A549 (cell line): ENCODE measurements around the gene ACVR2B. TPM values are rescaled to one million over a fixed set of nuclear protein-coding genes. Genes with fewer than 3 reads are reported as not detected.
A peak's percentile ranks its signal among the peaks of the same experiment; 100 is the strongest.

Source experiments
- ATAC-seq, 2 experiments: fragments of 200-7000 bp in 1 of 2; fragments of >200 bp in 1 of 2; cut with Nextera tagmentation in 1 of 2; cut with Tn5 transposase in 1 of 2; 3 replicates each; pipeline versions ENCODE4 v1.8.0 to v1.9.1; 2018 to 2020; ENCODE audit warnings: mild to moderate bottlenecking in 1 of 2, moderate library complexity in 1 of 2
- CTCF ChIA-PET: fragments of 300-600 bp; sonication (Branson Sonifier 250); formaldehyde crosslinking; extraction: SDS; loops from one replicate; lab custom pipeline; 2021; ENCODE audit warnings: antibody characterized with exemption, inconsistent platforms; lab: Yijun Ruan, JAX
- POLR2A ChIA-PET: fragments of 350-600 bp; formaldehyde crosslinking; extraction: SDS; loops from one replicate; lab custom pipeline; 2021; ENCODE audit warnings: antibody characterized with exemption, inconsistent platforms; lab: Yijun Ruan, JAX
- DNase-seq, 2 experiments: peaks; one replicate each; pipeline versions ENCODE4 v3.0.0 to v3.0.0-alpha.2; 2011 to 2016; ENCODE audit warnings: low read depth in 1 of 2, low spot score in 1 of 2
- FAIRE-seq: peaks from 2 replicates; lab custom pipeline; 2011; peaks lifted over from hg19 to GRCh38; lab: Jason Lieb, UNC
- H3K27ac ChIP-seq, 2 experiments: fragments of >200 bp; sonication (Bioruptor Twin); formaldehyde crosslinking; 3 replicates each; pipeline ENCODE4 v1.5.1; 2016 to 2017
- H3K4me1 ChIP-seq: fragments of >200 bp; sonication (Bioruptor Twin); formaldehyde crosslinking; 3 replicates; pipeline ENCODE4 v1.6.1; 2016
- H3K4me2 ChIP-seq: fragments of >200 bp; sonication (Bioruptor Twin); formaldehyde crosslinking; 3 replicates; pipeline ENCODE4 v1.6.1; 2016
- H3K4me3 ChIP-seq: fragments of >200 bp; sonication (Bioruptor Twin); formaldehyde crosslinking; 3 replicates; pipeline ENCODE4 v1.5.1; 2016
- H3K9me3 ChIP-seq: fragments of >200 bp; sonication (Bioruptor Twin); formaldehyde crosslinking; 3 replicates; pipeline ENCODE4 v1.6.1; 2016
- BHLHE40 ChIP-seq: IDR thresholded peaks from 2 replicates; pipeline ENCODE4 v1.6.1; 2012; ENCODE audit warnings: low read depth, low read length, inconsistent platforms
- EHF ChIP-seq: fragments of 250-450 bp; sonication (Bioruptor Pico); IDR thresholded peaks from 2 replicates; pipeline ENCODE4 v1.5.0; 2020; ENCODE audit warnings: mild to moderate bottlenecking
- ESRRA ChIP-seq: fragments of 150-350 bp; IDR thresholded peaks from 2 replicates; pipeline ENCODE4 v1.6.1; 2014; ENCODE audit warnings: mild to moderate bottlenecking, low read length, borderline replicate concordance
- FOSB ChIP-seq: fragments of 250-450 bp; sonication (Bioruptor Pico); IDR thresholded peaks from 2 replicates; pipeline ENCODE4 v1.5.0; 2020; ENCODE audit warnings: mild to moderate bottlenecking, moderate library complexity
- FOXS1 ChIP-seq: fragments of 250-450 bp; sonication (Bioruptor Pico); IDR thresholded peaks from 2 replicates; pipeline ENCODE4 v1.5.0; 2020; ENCODE audit warnings: mild to moderate bottlenecking, moderate library complexity
- HEYL ChIP-seq: fragments of 250-450 bp; sonication (Bioruptor Pico); IDR thresholded peaks from 2 replicates; pipeline ENCODE4 v1.8.0; 2021; ENCODE audit warnings: mild to moderate bottlenecking, moderate library complexity
- HOXB5 ChIP-seq: fragments of 250-450 bp; sonication (Bioruptor Pico); IDR thresholded peaks from 2 replicates; pipeline ENCODE4 v1.5.0; 2020; ENCODE audit warnings: mild to moderate bottlenecking, moderate library complexity
- KDM5A ChIP-seq: fragments of 200-600 bp; sonication (generic); IDR thresholded peaks from 2 replicates; pipeline ENCODE4 v1.6.1; 2016; ENCODE audit warnings: antibody characterized with exemption, mild to moderate bottlenecking
- MAZ ChIP-seq: fragments of 150-350 bp; IDR thresholded peaks from 2 replicates; pipeline ENCODE4 v1.6.1; 2014; ENCODE audit warnings: antibody characterized with exemption, low read depth, low read length, borderline replicate concordance
- MYC ChIP-seq: IDR thresholded peaks from 2 replicates; pipeline ENCODE4 v1.6.1; 2012; ENCODE audit warnings: mild to moderate bottlenecking, inconsistent platforms, low read length, improper control_type of control experiment, borderline replicate concordance
- NFE2L2 ChIP-seq: fragments of 150-350 bp; conservative IDR thresholded peaks from 2 replicates; pipeline ENCODE4 v1.6.1; 2014; ENCODE audit warnings: low read length
- NPAS2 ChIP-seq: fragments of 250-450 bp; sonication (Bioruptor Pico); IDR thresholded peaks from 2 replicates; pipeline ENCODE4 v1.8.0; 2022; ENCODE audit warnings: mild to moderate bottlenecking, moderate library complexity, borderline replicate concordance
- PHF8 ChIP-seq: fragments of 200-600 bp; sonication (generic); IDR thresholded peaks from 2 replicates; pipeline ENCODE4 v1.6.1; 2016; ENCODE audit warnings: low read depth, mild to moderate bottlenecking, antibody characterized with exemption, moderate library complexity, borderline replicate concordance
- RAD21 ChIP-seq, 2 experiments: fragments of >200 bp in 1 of 2; sonication (Bioruptor Twin) in 1 of 2; formaldehyde crosslinking in 1 of 2; IDR thresholded peaks in 1 of 2; conservative IDR thresholded peaks in 1 of 2; 2 replicates in 1 of 2; 3 replicates in 1 of 2; pipeline ENCODE4 v1.6.1; 2012 to 2018; ENCODE audit warnings: inconsistent platforms in 1 of 2
- SMC3 ChIP-seq: fragments of >200 bp; sonication (Bioruptor Twin); formaldehyde crosslinking; IDR thresholded peaks from 3 replicates; pipeline ENCODE4 v1.6.1; 2018; ENCODE audit warnings: inconsistent platforms
- TFCP2L1 ChIP-seq: fragments of 250-450 bp; sonication (Bioruptor Pico); IDR thresholded peaks from 2 replicates; pipeline ENCODE4 v1.5.0; 2021; ENCODE audit warnings: mild to moderate bottlenecking
- ZNF302 ChIP-seq: fragments of 250-450 bp; sonication (Bioruptor Pico); IDR thresholded peaks from 2 replicates; pipeline ENCODE4 v1.9.0; 2021; ENCODE audit warnings: inconsistent platforms, mild to moderate bottlenecking, moderate library complexity
- WGBS: methylation state at CpG from one replicate; pipeline ENCODE4 v1.1.6; 2017; ENCODE audit errors: missing lambda C conversion rate; 5-methylcytosine and 5-hydroxymethylcytosine counted together
- polyA plus RNA-seq, 4 experiments: library from polyadenylated mRNA; depleted of rRNA in 3 of 4; stranded (reverse); fragments of >200 nt; fragmentation: RNase III in 1 of 4; extraction: RNeasy Plus Mini Kit Qiagen cat#74134 plus additional on column Dnase treatment in 1 of 4; gene quantifications; 2 replicates in 3 of 4; 3 replicates in 1 of 4; pipeline ENCODE4 v1.2.3, GENCODE V29; 2011 to 2017
- TF ChIP-seq, protein P1 (sequence below): IDR thresholded peaks from 2 replicates; pipeline ENCODE4 v1.6.1; 2012
- TF ChIP-seq, protein P2 (sequence below): fragments of >200 bp; sonication (Bioruptor Twin); formaldehyde crosslinking; IDR thresholded peaks from 3 replicates; pipeline ENCODE4 v1.5.1; 2016
- TF ChIP-seq, protein P3 (sequence below): IDR thresholded peaks from 2 replicates; pipeline ENCODE4 v1.6.1; 2012; ENCODE audit warnings: low read depth, borderline replicate concordance
- TF ChIP-seq, protein P4 (sequence below): fragments of >200 bp; sonication (Bioruptor Twin); formaldehyde crosslinking; IDR thresholded peaks from 3 replicates; pipeline ENCODE4 v1.6.1; 2016

Gene ACVR2B
- polyA plus RNA-seq, 2 of the 4 experiments (the other 2 are of a cell fraction), result 1.2 to 2.8 TPM

DNA sequence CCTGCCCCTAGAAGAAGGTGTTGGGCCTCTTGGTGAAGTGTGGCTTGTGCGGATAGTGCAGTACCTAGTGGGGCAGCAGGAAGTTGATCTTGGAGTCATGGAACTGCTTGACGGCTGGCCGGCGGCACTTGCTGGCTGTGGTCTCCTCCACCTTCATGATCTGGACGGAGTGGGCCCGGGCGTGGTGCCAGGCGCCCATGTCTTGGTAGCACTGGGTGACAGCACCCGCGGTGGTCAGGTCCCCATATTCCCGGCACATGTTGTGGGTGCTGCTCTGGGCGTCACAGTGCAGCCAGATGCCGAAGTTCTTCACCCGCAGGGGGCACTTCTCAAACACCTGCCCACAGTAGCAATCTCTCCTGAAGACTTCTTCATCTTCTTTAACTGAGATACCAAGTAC is 73.1 kb downstream of the ACVR2B start:
- H3K4me3 ChIP-seq, result no peak overlapping the region
- TF ChIP-seq NPAS2 (no peak), HOXB5 (no peak), MAZ (no peak), HEYL (CRISPR knock-in tag) (no peak), SMC3 (no peak), EHF (CRISPR knock-in tag) (no peak), FOSB (CRISPR knock-in tag) (no peak), ZNF302 (no peak), TFCP2L1 (no peak), RAD21 (conservative IDR thresholded peaks at IDR 0.05 in 1 of 2, IDR thresholded peaks at IDR 0.05 in 1 of 2) (no peak)
- TF ChIP-seq, protein P1, sequence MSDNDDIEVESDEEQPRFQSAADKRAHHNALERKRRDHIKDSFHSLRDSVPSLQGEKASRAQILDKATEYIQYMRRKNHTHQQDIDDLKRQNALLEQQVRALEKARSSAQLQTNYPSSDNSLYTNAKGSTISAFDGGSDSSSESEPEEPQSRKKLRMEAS, result no peak
- H3K4me1 ChIP-seq, result no peaks in the 10 kb centered on the region
- CTCF ChIA-PET, result interaction anchor here (1.8 to 8.5 kb wide), 2 partner anchors 126 to 473 kb away, joined by 5 to 76 read pairs; no protein-coding TSS in a partner anchor
- H3K27ac ChIP-seq, result no peak overlapping the region
- H3K4me2 ChIP-seq, result no peak overlapping the region
- H3K9me3 ChIP-seq, result no peaks in the 10 kb centered on the region
- no peak for ATAC-seq
- no peak for DNase-seq
- no peak for FAIRE-seq
- POLR2A ChIA-PET, result no interaction called here
- 97% methylated on average over 8 of the region's 14 CpGs for WGBS

DNA sequence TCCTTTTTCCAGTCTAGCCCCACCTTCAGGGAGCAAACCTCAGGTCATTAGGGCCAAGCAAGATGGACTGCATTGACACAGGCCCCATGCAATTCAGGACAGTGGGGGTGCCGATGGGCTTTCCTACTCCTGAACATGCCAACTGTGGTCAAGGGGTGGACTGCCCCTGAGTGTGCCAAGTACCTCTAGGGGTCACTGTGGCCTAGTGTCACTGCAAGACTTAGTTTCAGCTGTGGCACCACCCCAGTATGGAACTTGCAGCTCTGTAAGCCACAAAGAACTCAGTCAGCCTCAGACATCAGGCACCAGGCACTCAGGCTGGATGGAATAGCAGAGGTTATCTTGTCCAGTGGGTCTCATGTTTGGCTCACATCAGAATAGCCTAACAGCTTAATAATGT is 74.8 kb downstream of the ACVR2B start:
- no peaks in the 10 kb centered on the region for H3K4me1 ChIP-seq
- no peak for TF ChIP-seq MYC
- no peak for TF ChIP-seq KDM5A
- TF ChIP-seq RAD21 (conservative IDR thresholded peaks at IDR 0.05 in 1 of 2, IDR thresholded peaks at IDR 0.05 in 1 of 2), result peak in 1 of 2 experiments; percentile 15; a peak in 1 of 5 replicates
- TF ChIP-seq, protein P2, sequence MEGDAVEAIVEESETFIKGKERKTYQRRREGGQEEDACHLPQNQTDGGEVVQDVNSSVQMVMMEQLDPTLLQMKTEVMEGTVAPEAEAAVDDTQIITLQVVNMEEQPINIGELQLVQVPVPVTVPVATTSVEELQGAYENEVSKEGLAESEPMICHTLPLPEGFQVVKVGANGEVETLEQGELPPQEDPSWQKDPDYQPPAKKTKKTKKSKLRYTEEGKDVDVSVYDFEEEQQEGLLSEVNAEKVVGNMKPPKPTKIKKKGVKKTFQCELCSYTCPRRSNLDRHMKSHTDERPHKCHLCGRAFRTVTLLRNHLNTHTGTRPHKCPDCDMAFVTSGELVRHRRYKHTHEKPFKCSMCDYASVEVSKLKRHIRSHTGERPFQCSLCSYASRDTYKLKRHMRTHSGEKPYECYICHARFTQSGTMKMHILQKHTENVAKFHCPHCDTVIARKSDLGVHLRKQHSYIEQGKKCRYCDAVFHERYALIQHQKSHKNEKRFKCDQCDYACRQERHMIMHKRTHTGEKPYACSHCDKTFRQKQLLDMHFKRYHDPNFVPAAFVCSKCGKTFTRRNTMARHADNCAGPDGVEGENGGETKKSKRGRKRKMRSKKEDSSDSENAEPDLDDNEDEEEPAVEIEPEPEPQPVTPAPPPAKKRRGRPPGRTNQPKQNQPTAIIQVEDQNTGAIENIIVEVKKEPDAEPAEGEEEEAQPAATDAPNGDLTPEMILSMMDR, result 0 out of 3 replicates have a peak, but pooled peaks have one; percentile 7
- H3K9me3 ChIP-seq, result no peaks in the 10 kb centered on the region
- ChIA-PET POLR2A (no interaction called here), CTCF (interaction anchor here (1.0 to 1.9 kb wide), 4 partner anchors 12 to 315 kb away, joined by 3 to 4 read pairs (median 4); no protein-coding TSS in a partner anchor)
- peak in 1 of 2 experiments; percentile 44 for DNase-seq
- 100% methylated on average over 1 of the region's 1 CpG for WGBS
- H3K4me3 ChIP-seq, result no peak overlapping the region
- no peak overlapping the region for H3K4me2 ChIP-seq
- H3K27ac ChIP-seq, result no peak overlapping the region
- peak in 1 of 2 experiments; percentile 72; a peak in 3 of 6 replicates for ATAC-seq
- FAIRE-seq, result no peak

DNA sequence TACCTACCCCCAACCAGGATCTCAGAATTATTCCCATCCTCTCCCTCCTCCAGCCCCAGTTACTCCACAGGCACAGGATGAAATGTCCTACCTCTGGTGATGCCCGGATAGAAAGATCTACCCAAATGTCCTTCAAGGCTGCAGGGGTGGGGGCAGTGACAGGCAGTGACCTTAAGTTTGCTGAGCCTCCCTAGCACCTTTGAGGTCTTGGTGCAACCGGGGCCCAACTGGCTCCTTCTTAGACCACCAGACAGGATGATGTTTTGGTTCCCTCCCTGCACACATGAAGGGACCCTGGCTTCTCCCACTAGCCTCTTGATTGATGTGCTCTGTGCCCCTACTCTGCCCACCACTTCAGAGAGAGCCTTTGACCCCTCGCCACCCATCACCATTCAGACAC is 78.8 kb downstream of the ACVR2B start:
- 94% methylated on average over 3 of the region's 3 CpGs for WGBS
- H3K4me2 ChIP-seq, result no peak overlapping the region
- DNase-seq, result no peak
- no peak for FAIRE-seq
- H3K4me1 ChIP-seq, result no peaks in the 10 kb centered on the region
- no peak overlapping the region for H3K27ac ChIP-seq
- POLR2A ChIA-PET, result no interaction called here
- H3K9me3 ChIP-seq, result peaks cover 6% of the 10 kb centered on the region; the same call in 2 of the 3 replicates
- TF ChIP-seq, protein P1, result no peak
- TF ChIP-seq FOXS1 (CRISPR knock-in tag) (no peak), BHLHE40 (no peak), PHF8 (no peak), NFE2L2 (no peak), HOXB5 (no peak), ESRRA (no peak)
- TF ChIP-seq, protein P3, sequence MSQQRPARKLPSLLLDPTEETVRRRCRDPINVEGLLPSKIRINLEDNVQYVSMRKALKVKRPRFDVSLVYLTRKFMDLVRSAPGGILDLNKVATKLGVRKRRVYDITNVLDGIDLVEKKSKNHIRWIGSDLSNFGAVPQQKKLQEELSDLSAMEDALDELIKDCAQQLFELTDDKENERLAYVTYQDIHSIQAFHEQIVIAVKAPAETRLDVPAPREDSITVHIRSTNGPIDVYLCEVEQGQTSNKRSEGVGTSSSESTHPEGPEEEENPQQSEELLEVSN, result no peak
- TF ChIP-seq, protein P2, result no peak
- TF ChIP-seq, protein P4, sequence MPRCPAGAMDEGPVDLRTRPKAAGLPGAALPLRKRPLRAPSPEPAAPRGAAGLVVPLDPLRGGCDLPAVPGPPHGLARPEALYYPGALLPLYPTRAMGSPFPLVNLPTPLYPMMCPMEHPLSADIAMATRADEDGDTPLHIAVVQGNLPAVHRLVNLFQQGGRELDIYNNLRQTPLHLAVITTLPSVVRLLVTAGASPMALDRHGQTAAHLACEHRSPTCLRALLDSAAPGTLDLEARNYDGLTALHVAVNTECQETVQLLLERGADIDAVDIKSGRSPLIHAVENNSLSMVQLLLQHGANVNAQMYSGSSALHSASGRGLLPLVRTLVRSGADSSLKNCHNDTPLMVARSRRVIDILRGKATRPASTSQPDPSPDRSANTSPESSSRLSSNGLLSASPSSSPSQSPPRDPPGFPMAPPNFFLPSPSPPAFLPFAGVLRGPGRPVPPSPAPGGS, result no peak
- TF ChIP-seq, all 56 proteins: peak for 0
- no peak for ATAC-seq
- H3K4me3 ChIP-seq, result no peak overlapping the region
- CTCF ChIA-PET, result interaction anchor here (1.0 to 2.6 kb wide), 2 partner anchors 11 to 468 kb away, joined by 5 to 6 read pairs; no protein-coding TSS in a partner anchor
